ENCODE results near the gene MYO15B.

DNA sequence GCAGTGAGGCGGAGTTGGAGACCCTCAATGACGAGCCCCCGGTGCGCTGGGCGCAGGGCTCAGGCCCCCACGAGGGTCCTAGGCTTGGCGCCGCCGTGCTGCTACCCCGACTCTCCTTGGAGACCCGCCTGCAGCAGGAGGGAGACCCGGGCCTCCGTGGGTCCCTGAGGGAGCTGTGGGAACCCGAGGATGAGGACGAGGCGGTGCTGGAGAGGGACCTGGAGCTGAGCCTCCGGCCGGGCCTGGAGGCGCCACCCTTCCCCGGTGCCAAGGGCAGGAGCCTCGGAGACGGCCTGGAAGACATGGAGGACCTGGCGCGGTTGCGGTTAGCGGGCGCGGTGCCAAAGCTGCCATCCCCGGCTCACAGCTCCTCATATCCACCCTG, 2.3 kb downstream of the MYO15B start:
- TF ChIP-seq, protein P1, sequence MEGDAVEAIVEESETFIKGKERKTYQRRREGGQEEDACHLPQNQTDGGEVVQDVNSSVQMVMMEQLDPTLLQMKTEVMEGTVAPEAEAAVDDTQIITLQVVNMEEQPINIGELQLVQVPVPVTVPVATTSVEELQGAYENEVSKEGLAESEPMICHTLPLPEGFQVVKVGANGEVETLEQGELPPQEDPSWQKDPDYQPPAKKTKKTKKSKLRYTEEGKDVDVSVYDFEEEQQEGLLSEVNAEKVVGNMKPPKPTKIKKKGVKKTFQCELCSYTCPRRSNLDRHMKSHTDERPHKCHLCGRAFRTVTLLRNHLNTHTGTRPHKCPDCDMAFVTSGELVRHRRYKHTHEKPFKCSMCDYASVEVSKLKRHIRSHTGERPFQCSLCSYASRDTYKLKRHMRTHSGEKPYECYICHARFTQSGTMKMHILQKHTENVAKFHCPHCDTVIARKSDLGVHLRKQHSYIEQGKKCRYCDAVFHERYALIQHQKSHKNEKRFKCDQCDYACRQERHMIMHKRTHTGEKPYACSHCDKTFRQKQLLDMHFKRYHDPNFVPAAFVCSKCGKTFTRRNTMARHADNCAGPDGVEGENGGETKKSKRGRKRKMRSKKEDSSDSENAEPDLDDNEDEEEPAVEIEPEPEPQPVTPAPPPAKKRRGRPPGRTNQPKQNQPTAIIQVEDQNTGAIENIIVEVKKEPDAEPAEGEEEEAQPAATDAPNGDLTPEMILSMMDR (IDR thresholded peaks at IDR 0.05 in 8 of 11, conservative IDR thresholded peaks at IDR 0.05 in 3 of 11) = no peak
- peak in 1 of 3 donors; percentile 1 for TF ChIP-seq POLR2AphosphoS5 (IDR thresholded peaks at IDR 0.05)
- no peak for TF ChIP-seq POLR2A (IDR thresholded peaks at IDR 0.05)

All from spleen (tissue), 7 donors.